Measurements from ENCODE around the gene RASGRF2.

- TF ChIP-seq BHLHE40 (IDR thresholded peaks at IDR 0.05; ENCODE audit: borderline replicate concordance) (no peak), ELF4 (IDR thresholded peaks at IDR 0.05) (no peak), CTBP1 (IDR thresholded peaks at IDR 0.05; ENCODE audit: borderline replicate concordance) (no peak), FOXM1 (IDR thresholded peaks at IDR 0.05; ENCODE audit: borderline replicate concordance) (no peak)
These were observed 38.4 kb downstream of the RASGRF2 start for GRCh38 chr5:80998590-80998979.

All from HEK293T (cell line).